GM12864 (cell line): ENCODE measurements around the gene CTSC.

Source experiments
- DNase-seq: peaks from one replicate; pipeline ENCODE4 v3.0.0-alpha.2; 2011; ENCODE audit warnings: low read depth
- H3K4me3 ChIP-seq: 2 replicates; pipeline ENCODE4 v1.5.1; 2011; ENCODE audit warnings: mild to moderate bottlenecking, low read depth, low read length, control low read depth
- TF ChIP-seq, protein P1 (sequence below): IDR thresholded peaks from 2 replicates; pipeline ENCODE4 v1.5.1; 2011; ENCODE audit warnings: low read depth, mild to moderate bottlenecking, moderate library complexity, low read length, control low read depth, inconsistent platforms; ENCODE audit errors: missing control alignments

Gene CTSC

DNA sequence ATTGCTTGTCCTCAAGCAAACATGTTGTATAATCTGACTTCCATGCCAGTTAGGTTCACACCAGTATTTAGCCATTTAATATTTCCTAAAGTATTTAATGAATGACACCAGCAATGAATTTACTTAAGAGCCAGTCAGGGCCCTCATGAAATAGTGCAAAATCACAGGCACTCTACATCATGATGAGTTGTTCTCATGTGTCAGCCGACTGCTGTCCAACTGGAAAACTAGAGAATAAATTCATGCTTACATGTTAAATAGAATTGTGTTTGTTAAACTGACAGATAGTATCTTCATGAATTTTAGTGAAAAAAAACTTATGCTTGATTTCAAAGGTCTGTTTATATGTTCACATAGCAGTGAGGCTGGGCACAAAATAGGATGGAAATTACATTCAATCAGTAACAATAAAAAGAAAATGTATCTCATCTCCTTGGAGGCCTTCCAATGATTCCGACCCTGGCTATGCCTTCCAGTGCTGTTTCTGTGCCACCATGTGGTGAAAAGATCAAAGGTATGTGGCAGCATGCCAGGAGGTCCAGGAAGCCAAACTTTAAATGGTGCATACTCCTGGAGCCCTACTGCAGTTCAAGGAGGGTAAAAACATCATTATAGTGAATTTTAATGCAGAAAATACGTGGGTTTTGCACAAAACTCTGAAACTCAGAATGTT is 45.2 kb downstream of the CTSC start:
- DNase-seq: no peak
- TF ChIP-seq, protein P1, sequence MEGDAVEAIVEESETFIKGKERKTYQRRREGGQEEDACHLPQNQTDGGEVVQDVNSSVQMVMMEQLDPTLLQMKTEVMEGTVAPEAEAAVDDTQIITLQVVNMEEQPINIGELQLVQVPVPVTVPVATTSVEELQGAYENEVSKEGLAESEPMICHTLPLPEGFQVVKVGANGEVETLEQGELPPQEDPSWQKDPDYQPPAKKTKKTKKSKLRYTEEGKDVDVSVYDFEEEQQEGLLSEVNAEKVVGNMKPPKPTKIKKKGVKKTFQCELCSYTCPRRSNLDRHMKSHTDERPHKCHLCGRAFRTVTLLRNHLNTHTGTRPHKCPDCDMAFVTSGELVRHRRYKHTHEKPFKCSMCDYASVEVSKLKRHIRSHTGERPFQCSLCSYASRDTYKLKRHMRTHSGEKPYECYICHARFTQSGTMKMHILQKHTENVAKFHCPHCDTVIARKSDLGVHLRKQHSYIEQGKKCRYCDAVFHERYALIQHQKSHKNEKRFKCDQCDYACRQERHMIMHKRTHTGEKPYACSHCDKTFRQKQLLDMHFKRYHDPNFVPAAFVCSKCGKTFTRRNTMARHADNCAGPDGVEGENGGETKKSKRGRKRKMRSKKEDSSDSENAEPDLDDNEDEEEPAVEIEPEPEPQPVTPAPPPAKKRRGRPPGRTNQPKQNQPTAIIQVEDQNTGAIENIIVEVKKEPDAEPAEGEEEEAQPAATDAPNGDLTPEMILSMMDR: no peak
- no peak overlapping the region for H3K4me3 ChIP-seq

DNA sequence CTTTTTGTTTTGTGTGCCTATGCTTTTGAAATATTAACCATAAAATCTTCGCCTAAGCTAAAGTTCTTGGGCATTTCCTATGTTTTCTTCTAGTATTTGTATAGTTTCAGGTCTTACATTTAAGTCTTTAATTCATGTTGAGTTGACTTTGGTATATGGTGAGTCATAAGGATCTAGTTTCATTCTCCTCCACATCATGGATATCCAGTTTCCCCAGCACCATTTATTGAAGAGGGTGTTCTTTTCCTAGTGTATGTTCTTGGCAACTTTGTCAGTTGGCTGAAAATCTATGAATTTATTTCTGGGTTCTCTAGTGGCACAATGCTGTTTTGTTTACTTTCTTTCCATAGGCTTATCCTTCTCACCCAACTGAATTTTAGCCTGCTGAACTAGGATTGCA is 49.0 kb downstream of the CTSC start:
- DNase-seq: no peak
- H3K4me3 ChIP-seq: no peak overlapping the region
- TF ChIP-seq, protein P1: no peak

DNA sequence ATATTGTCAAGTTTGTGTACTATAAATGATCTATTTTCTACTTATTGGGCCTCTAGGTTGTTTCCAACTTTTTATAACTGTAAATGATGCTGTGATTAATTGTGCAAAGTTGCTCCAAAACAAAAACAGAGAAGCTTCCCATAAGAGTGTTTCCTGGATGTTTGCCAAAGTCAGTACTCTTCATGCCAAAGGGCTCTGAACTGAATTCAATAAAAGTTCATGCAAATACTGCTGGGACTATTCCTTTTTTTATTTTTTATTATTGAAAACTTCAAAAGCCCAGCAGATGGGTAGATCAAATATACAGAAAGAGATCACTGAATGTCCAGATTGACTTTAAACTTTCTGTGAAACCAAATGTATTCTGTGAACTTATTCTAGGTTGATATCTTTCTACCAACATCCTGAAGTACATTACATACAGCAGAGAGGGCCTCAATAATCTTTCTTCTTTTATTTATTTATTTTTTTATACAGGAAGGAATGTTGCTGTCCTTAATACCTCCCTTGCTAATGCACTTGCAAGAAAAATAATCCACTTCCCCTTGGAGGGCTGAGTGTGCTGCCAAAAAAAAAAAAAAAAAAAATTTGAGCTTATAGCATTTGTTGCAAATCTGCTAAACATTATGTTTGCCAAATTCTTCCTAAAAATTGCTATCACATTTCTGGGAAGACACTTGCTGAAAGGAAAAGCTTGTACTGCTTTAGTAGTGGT is 53.0 kb downstream of the CTSC start:
- DNase-seq: no peak
- H3K4me3 ChIP-seq: no peak overlapping the region
- TF ChIP-seq, protein P1: no peak

DNA sequence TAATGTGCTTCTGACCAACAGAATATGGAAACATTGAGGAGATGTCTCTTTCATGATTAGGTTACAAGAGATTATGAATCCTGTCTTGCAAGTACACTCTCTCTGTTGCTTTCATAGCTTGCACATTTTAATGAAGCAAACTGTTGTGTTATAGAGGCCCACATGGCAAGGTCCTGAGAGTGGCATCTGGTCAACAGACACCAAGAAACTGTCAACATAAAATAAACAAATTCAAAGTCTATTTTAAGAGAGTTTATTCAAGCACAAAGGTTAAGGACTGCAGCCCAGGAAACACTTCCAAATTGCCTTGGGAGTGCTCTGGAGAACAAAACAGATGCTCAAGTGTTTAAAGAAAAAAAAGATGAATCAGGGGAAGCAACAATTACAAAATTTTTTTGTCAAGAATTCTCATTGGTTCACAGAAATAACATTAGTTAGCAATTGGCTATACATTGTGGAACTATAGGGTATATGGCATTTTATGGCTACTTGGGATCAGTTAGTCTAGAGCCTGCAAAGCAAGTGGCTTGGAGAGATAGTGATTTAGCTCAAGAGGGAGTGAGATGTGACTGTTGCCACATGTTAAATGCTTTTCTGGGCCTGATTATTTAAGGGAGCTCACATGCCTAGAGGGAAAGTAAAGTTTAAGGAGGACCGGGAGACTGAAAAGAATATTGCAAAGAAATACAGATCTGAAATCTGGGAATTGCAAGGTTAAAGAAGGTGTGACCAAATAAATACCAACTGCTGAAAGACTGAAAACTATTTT is 54.6 kb downstream of the CTSC start:
- no peak for DNase-seq
- TF ChIP-seq, protein P1: no peak
- no peak overlapping the region for H3K4me3 ChIP-seq

DNA sequence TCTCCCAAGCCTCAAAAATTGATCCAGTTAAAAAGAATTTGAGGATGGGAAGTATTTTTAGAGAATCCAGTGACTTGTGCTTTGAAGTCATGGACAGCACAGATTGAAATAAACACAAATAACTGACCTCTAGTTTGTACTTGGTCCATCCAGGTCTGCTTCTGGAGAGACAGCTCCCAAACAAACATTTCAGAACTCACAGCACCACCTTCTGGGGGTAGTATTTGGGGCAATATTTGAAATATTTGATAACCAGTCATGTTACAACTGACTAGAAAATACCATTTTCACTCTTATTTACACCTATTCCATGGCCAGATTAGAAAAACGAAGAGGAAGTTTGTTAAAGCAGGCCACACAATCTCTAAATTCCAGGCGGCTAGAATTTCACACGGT is 56.2 kb downstream of the CTSC start:
- H3K4me3 ChIP-seq: no peak overlapping the region
- DNase-seq: no peak
- TF ChIP-seq, protein P1: no peak

DNA sequence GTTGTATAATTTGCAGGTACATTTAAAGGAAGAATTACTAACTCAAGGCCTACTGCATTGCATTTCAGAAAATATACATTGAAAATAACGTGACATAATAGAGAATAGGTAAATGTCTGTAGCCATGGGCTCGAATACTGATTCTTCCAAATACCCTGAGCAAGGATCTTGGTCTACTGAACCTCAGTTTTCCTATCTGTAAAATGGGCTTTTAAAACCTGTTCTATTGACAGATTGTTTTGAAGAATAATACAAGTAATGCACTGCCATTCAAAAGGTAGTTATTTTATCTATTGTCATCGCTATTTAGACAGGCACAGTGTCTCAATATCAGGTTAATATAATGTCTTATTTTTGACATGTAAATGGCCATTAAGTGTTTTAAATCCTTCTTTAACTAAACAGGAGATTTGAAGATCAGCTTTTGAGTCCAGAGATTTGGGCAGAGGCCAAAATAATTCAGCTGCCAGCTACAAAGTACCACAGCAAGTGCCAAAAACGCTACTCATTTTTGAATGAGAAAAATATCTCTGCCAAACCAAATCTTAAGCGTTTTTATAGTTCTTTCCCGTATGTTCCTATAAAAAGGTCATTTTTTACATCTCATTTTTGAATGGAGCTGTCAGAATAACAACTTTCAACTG is 56.7 kb downstream of the CTSC start:
- DNase-seq: no peak
- no peak overlapping the region for H3K4me3 ChIP-seq
- TF ChIP-seq, protein P1: no peak
